ENCODE data around the gene PKD1.
A peak's percentile ranks its signal among the peaks of the same experiment; 100 is the strongest.

The PKD1 gene

DNA sequence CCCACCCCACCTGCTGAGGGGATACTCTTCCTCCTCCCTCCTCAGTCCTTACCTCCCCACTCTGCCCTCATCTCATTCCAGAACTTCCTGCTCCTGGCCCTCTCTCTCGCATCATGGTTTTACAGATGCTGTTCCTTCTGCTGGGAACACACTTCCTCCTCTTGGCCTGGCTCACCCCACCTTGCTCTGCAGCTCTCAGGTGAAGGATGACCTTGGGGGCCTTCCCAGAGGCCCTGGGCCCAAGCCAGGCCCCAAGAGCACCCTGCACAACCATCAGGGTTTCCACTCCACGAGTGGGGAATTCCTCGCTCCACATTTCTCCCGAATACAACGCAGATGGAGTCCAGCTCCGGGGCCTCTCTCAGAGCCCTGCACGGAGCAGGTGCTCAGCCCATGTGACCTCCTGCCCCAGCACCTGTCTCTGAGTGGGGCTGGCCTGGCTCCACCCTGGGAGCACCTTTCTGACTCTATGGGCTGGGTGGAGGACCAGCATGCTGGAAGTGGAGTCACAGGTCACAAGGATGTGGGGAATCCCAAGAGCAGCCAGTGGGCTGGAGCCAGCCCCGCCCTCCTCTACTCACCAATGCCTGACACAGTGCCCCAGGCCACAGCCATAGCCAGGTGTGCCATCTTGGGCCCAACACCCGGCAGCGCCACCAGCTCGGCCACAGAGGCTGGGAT, 92.6 kb downstream of the PKD1 start:
- Histone ChIP-seq H4K91ac (ENCODE audit: low read length) (no peak overlapping the region), H2AFZ (ENCODE audit: low read depth, low read length) (no peak overlapping the region), H3K27ac (ENCODE audit: low read length, poor library complexity, severe bottlenecking) (no peak overlapping the region), H3K4me3 (ENCODE audit: insufficient read depth in 1 of 2, low read depth in 1 of 2, low read length in 2 of 2) (no peak overlapping the region), H3K4me1 (ENCODE audit: control insufficient read depth, insufficient read depth, low read depth, low read length) (peaks cover 69% of the 10 kb centered on the region), H3K4me2 (ENCODE audit: low read length, poor library complexity, severe bottlenecking) (no peak overlapping the region), H3K23ac (ENCODE audit: low read length in 2 of 2) (no peak overlapping the region), H3K79me1 (replicated peaks; ENCODE audit: low read length, poor library complexity, severe bottlenecking) (peaks cover 14% of the 10 kb centered on the region), H3K9me3 (ENCODE audit: control insufficient read depth, low read length) (no peaks in the 10 kb centered on the region), H3K14ac (ENCODE audit: low read length in 2 of 2) (no peak overlapping the region), H3K18ac (ENCODE audit: low read depth in 1 of 2, low read length in 2 of 2) (no peak overlapping the region), H3K36me3 (ENCODE audit: control insufficient read depth in 1 of 2, insufficient read depth in 2 of 2, low read depth in 1 of 2, low read length in 2 of 2) (peaks cover 0 to 43% of the 10 kb centered on the region in 2 experiments), H2BK120ac (ENCODE audit: low read depth, low read length) (no peak overlapping the region), H2AK5ac (ENCODE audit: low read length, severe bottlenecking) (peak overlapping the region; percentile 17), H3K27me3 (ENCODE audit: control insufficient read depth in 1 of 2, insufficient read depth in 1 of 2, low read length in 2 of 2) (no peaks in the 10 kb centered on the region), H2BK5ac (ENCODE audit: low read depth, low read length, poor library complexity, severe bottlenecking) (no peak overlapping the region), H3K4ac (ENCODE audit: low read depth in 1 of 2, low read length in 2 of 2) (no peak overlapping the region), H4K8ac (ENCODE audit: low read length) (no peak overlapping the region), H2BK15ac (ENCODE audit: low read depth, poor library complexity, severe bottlenecking) (no peak overlapping the region), H2BK12ac (ENCODE audit: low read length in 2 of 2) (no peak overlapping the region), H3K9ac (ENCODE audit: low read length) (no peak overlapping the region)
- WGBS, result 96% methylated on average over 11 of the region's 11 CpGs
- DNase-seq, result no peak

DNA sequence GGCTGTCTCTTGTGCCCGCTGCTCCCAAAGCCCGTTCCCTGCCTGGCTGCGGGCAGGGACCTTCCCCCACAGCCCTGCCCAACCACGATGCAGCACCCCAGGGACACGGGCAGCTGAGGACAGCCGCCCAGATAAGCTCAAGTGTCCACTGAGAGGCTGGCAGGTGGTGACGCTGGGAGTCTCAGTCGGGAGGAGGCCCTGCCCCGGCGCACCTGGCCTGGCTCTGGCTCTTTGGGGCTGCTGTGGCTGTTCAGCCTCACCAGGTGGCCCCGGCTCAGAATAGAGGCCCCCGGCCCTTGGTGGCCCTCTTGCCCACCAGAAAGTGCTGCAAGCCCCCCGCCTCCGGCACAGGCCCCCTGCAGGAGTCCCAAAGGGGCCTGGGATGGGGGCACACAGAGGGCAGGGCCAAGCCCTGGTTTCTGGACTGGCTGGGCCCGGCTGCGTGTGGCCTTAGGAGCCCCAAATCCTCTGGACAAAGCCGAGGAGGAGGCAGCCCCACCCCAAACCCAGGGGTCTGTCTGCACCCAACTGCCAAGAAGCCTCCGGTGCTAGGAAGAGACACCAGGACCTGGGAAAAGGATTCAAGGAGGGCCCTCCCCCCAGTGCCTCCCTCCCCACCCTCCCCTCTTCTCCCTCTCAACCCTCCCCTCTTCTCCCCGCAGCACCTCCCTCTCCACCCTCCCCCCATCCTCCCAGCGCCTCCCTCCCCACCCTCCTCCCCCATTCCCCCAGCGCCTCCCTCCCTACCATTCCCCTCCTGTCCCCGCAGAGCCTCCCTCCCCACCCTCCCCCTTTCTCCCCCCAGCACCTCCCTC, 93.3 kb downstream of the PKD1 start:
- Histone ChIP-seq H3K27ac (ENCODE audit: low read length, poor library complexity, severe bottlenecking) (no peak overlapping the region), H2AK5ac (ENCODE audit: low read length, severe bottlenecking) (peak overlapping the region; percentile 24), H3K4me1 (ENCODE audit: control insufficient read depth, insufficient read depth, low read depth, low read length) (peaks cover 76% of the 10 kb centered on the region), H3K79me1 (replicated peaks; ENCODE audit: low read length, poor library complexity, severe bottlenecking) (peaks cover 20% of the 10 kb centered on the region), H3K27me3 (ENCODE audit: control insufficient read depth in 1 of 2, insufficient read depth in 1 of 2, low read length in 2 of 2) (no peaks in the 10 kb centered on the region), H3K9me3 (ENCODE audit: control insufficient read depth, low read length) (no peaks in the 10 kb centered on the region), H3K36me3 (ENCODE audit: control insufficient read depth in 1 of 2, insufficient read depth in 2 of 2, low read depth in 1 of 2, low read length in 2 of 2) (peaks cover 0 to 50% of the 10 kb centered on the region in 2 experiments), H3K23ac (ENCODE audit: low read length in 2 of 2) (no peak overlapping the region), H3K18ac (ENCODE audit: low read depth in 1 of 2, low read length in 2 of 2) (no peak overlapping the region), H3K4me3 (ENCODE audit: insufficient read depth in 1 of 2, low read depth in 1 of 2, low read length in 2 of 2) (no peak overlapping the region), H3K4me2 (ENCODE audit: low read length, poor library complexity, severe bottlenecking) (no peak overlapping the region), H4K8ac (ENCODE audit: low read length) (no peak overlapping the region), H3K4ac (ENCODE audit: low read depth in 1 of 2, low read length in 2 of 2) (peak overlapping the region in 1 of 2 experiments; percentile 9), H2AFZ (ENCODE audit: low read depth, low read length) (no peak overlapping the region), H4K91ac (ENCODE audit: low read length) (peak overlapping the region; percentile 64), H2BK5ac (ENCODE audit: low read depth, low read length, poor library complexity, severe bottlenecking) (no peak overlapping the region), H2BK12ac (ENCODE audit: low read length in 2 of 2) (peak overlapping the region; percentile 4 to 71), H2BK120ac (ENCODE audit: low read depth, low read length) (peak overlapping the region; percentile 13), H3K9ac (ENCODE audit: low read length) (no peak overlapping the region), H3K14ac (ENCODE audit: low read length in 2 of 2) (peak overlapping the region in 1 of 2 experiments; percentile 23), H2BK15ac (ENCODE audit: low read depth, poor library complexity, severe bottlenecking) (peak overlapping the region; percentile 73)
- WGBS, result 83% methylated on average over 19 of the region's 22 CpGs
- DNase-seq, result no peak

DNA sequence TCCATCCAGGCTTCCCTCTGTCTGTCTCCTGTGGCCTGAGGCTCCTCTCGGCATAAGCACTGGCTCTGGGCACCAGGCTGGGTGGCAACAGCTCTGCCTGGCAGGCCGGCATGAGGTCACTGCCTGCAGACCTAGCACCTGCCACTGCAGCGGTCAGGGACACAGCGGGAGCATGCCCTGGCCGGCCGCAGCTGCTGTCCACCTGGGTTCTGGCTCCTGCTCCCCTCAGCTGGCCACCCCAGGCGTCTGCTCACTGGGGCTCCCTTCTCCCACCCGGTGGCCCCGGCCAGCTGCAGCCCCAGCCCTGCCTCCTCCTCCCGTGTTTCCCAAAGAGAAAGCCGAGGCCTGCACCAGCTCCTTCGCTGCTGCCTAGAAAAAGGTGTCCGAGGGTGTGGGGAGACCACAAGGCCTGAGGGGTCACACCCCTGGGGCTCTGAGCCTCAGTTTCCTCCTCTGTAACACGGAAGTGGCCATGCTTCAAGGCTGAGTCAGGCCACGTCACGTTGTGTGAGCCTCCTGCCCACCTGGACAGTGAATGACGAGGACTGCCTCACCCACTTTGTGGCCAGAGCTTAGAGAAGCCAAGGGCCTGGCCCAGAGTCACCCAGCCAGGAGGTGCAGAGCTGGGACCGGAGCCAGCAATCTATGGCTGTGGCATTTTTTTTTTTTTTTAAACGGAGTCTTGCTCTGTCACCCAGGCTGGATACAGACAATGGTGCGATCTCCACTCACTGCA, 94.7 kb downstream of the PKD1 start:
- H3K14ac ChIP-seq (ENCODE audit: low read length in 2 of 2), result peak overlapping the region in 1 of 2 experiments; percentile 13
- no peak overlapping the region for H2AFZ ChIP-seq (ENCODE audit: low read depth, low read length)
- H3K27ac ChIP-seq (ENCODE audit: low read length, poor library complexity, severe bottlenecking), result peak overlapping the region; percentile 80
- peak overlapping the region; percentile 24 for H4K8ac ChIP-seq (ENCODE audit: low read length)
- H2BK5ac ChIP-seq (ENCODE audit: low read depth, low read length, poor library complexity, severe bottlenecking), result no peak overlapping the region
- peaks cover 80% of the 10 kb centered on the region for H3K4me1 ChIP-seq (ENCODE audit: control insufficient read depth, insufficient read depth, low read depth, low read length)
- WGBS, result 89% methylated on average over 20 of the region's 20 CpGs
- H2BK120ac ChIP-seq (ENCODE audit: low read depth, low read length), result peak overlapping the region; percentile 87
- no peaks in the 10 kb centered on the region for H3K9me3 ChIP-seq (ENCODE audit: control insufficient read depth, low read length)
- H3K4ac ChIP-seq (ENCODE audit: low read depth in 1 of 2, low read length in 2 of 2), result peak overlapping the region; percentile 16 to 21
- H3K79me1 ChIP-seq (replicated peaks; ENCODE audit: low read length, poor library complexity, severe bottlenecking), result peaks cover 17% of the 10 kb centered on the region
- H3K27me3 ChIP-seq (ENCODE audit: control insufficient read depth in 1 of 2, insufficient read depth in 1 of 2, low read length in 2 of 2), result no peaks in the 10 kb centered on the region
- DNase-seq, result no peak
- peaks cover 0 to 64% of the 10 kb centered on the region in 2 experiments for H3K36me3 ChIP-seq (ENCODE audit: control insufficient read depth in 1 of 2, insufficient read depth in 2 of 2, low read depth in 1 of 2, low read length in 2 of 2)
- no peak overlapping the region for H3K4me2 ChIP-seq (ENCODE audit: low read length, poor library complexity, severe bottlenecking)
- H2AK5ac ChIP-seq (ENCODE audit: low read length, severe bottlenecking), result peak overlapping the region; percentile 29
- H3K18ac ChIP-seq (ENCODE audit: low read depth in 1 of 2, low read length in 2 of 2), result no peak overlapping the region
- no peak overlapping the region for H3K4me3 ChIP-seq (ENCODE audit: insufficient read depth in 1 of 2, low read depth in 1 of 2, low read length in 2 of 2)
- peak overlapping the region; percentile 49 to 55 for H2BK12ac ChIP-seq (ENCODE audit: low read length in 2 of 2)
- peak overlapping the region; percentile 95 for H4K91ac ChIP-seq (ENCODE audit: low read length)
- H3K23ac ChIP-seq (ENCODE audit: low read length in 2 of 2), result no peak overlapping the region
- no peak overlapping the region for H3K9ac ChIP-seq (ENCODE audit: low read length)
- no peak overlapping the region for H2BK15ac ChIP-seq (ENCODE audit: low read depth, poor library complexity, severe bottlenecking)

Measured in mesenchymal stem cell (in vitro differentiated cells and primary cell).